ENCODE measurements around the gene GALNT16. TPM values are rescaled to one million over a fixed set of nuclear protein-coding genes. Genes with fewer than 3 reads are reported as not detected.
"Not testable (repeated sequence)": the region's sequence is repeated elsewhere in the genome, so short reads cannot be mapped to it uniquely, and the experiment has no call there.

Gene GALNT16
- total RNA-seq, 1 donor from 2014 or later, result 1.6 TPM

DNA sequence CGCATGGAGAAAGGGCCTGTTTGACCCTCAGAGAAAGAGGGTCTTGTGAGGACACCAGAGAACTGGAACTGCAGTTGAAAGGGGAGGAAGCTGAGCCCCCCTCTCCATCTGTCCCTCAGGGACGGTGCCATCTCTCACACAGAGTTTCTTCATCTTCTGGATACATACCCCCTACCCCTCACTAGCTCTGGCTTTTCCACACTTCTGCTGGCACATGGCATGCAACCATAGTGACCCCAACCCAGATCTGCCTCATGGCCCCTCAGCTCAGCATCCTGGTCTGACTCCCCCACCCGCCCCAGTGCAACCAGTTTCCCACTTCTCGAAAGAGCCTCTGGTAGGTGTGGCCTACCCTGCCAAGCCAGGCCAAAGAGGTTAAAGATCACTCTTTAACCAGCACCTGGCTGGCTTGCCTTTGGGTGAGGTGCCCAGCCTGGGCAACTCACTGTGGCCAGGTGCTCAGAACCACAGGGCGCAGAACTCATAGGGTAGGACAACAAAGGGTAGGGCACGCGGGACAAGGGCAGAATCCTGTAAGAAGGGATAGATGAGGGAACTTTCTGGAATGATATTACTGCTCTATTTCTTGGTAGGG, 25.8 kb downstream of the GALNT16 start:
- DNase-seq (ENCODE audit: low spot score), result no peak

DNA sequence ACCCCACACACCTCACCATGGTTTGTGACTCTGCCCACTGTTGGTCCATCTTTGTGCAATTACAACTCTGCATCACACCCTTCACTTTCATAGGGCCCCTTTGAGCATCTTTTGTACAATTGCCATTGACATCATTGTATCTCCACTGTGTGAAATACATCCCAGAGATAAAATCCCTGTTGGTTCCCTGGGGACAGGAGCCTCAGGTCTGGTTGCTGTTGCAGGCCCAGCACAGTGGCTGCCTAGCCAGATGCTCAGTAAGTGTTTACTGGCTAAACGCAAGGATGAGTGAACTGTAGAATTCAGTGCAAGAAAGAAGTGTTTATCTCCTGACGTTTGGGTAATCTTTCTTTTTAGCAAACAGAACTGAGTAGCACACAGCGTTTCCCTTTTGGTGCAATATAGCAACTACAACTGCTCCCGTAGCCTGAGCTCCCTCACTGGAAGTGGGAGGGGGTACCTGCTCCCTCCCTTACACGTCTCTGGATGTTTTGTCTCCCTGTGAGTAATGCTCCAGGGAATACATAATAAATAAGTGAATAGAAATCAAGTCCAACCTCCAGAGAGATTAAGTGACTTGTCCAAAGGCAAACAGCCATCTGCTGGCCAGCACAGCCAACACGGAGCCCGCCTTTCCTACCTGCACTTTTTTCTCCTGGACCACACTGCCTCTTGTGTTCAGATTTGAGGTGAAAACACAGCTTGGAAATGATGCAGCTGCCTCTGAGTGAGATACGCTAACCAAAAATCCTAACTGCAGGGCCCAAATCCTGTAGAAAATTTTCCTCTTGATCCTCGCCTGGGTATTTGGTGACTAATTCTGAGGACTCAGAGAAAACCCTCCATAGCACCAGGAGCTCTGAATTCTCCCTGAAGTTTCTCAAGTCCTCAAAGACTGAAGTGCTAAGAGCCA, 27.4 kb downstream of the GALNT16 start:
- no peak for DNase-seq (ENCODE audit: low spot score)

- no peak for DNase-seq (ENCODE audit: low spot score)
Measured at GRCh38 chr14:69288011-69288771, 28.2 kb downstream of the GALNT16 start.

DNA sequence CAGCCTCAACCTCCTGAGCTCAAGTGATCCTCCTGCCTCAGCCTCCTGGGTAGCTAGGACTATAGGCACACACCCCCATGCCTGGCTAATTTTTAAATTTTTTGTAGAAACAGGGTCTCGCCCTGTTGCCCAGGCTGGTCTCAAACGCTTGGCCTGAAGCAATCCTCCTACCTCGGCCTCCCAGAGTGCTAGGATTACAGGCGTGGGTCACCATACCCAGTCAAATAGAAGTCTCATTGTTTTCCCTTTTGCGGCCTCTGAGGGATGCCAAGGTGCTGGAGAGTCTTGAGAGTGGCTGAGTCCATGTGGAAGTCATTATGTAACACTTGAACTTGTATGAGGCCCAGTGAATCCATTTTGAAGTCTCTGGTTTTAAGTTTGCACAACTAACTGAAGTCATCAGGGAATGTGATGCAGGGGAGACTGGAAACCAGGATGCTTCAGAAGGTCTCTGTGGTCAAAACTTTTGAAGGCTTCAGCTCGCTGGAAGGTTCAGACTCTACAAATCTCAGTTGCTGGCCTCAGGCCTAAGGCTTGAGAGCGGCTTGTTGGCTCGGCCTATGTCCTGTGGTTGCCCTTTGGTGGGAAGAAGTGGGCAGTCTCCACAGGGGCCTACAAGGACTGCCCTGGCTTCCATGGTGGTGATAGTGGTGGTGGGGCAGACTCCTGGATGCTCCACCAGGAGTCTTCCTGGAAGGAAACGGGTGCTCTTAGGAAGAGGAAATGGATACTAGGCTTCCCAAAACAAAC, 29.2 kb downstream of the GALNT16 start:
- DNase-seq (ENCODE audit: low spot score), result no peak

DNA sequence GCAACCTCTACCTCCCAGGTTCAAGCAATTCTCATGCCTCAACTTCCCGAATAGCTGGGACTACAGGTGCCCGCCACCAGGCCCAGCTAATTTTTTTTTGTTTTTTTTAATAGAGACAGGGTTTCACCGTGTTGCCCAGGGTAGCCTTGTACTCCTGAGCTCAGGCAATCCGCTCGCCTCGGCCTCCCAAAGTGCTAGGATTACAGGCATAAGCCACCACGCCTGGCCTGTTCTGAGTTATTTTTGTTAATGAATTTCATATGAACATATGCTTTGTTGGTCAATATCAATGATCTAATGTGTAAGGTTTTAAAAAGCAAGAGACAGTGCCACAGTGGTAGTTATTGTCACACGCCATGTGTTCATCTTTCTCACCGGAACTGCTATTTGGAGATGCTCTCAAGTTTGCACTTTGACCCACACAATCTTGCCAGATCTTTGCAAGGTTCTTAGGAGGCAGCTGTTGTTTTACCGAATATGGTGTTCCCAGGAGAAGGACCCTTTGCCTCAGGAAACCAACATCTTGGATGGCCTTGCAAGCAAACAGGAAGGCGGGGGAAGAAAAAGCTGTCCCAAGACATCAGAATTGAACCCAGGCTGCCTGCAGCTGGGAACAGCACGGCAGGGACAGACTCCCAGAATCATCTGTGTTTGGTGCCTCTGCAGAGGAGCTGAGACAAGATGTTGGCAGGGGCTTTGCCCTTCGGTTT, 30.0 kb downstream of the GALNT16 start:
- DNase-seq (ENCODE audit: low spot score), result no peak

GRCh38 chr14:69290881-69291280, 30.9 kb downstream of the GALNT16 start:
- DNase-seq (ENCODE audit: low spot score), result not testable (repeated sequence)

DNA sequence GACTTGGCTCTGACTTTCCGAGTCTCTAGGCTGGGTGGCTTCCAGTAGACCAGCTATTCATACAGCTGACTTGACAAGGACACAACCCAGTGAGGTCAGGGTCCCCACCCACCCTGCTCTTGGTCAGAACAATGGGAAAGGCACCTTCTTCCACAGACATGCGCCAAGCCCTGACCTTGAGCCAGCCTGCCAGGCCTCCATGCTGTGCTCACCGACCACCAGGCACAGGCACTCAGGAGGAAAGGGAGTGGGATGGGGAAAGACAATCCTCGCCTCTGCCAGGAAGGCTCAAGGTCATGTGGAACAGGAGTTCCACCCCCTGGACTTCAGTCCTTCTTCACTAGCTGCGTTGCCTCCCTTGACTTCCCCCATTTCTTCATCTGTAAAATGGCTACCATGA, 31.4 kb downstream of the GALNT16 start:
- no peak for DNase-seq (ENCODE audit: low spot score)

- DNase-seq (ENCODE audit: low spot score), result no peak
Measured at GRCh38 chr14:69291891-69292561, 32.1 kb downstream of the GALNT16 start.

- DNase-seq (ENCODE audit: low spot score), result peak; percentile 24
Measured at GRCh38 chr14:69298131-69299071, 38.4 kb downstream of the GALNT16 start.

DNA sequence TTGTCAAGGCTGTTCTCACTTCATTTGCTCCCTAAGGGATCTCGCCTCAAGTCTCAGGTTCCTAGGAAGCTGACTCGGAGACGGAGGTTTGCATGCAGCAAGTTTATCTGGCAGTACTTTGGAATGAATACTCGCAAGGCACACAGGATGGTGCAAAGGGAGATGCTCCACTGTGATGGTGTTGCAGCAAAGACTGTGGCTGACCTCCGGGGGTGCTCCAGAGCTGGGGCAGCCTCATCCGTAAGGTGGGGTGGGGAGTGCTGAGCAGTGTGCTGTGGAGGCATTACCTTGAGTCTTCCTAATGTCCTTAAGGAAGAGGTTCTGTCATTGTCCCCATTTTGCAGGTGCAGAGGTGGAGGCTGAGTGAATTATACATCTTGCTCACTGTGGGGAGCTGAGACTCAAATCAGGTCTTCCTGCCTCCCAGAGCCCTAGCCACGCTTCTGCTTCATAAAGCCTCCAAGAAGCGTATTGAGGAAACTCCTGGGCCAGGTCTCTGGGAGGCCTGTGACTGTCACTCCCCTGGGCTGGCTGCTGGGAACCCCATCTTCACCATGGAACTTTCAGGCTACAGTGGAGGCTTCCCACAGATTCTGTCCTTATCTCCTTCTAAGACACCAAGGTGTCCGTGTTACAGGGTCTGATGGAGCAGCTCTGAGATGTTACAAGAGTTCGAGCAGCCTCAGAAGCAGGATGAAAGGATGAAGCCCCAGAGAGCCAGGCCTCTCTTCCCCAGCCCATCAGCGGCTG, 39.5 kb downstream of the GALNT16 start:
- DNase-seq (ENCODE audit: low spot score), result no peak

DNA sequence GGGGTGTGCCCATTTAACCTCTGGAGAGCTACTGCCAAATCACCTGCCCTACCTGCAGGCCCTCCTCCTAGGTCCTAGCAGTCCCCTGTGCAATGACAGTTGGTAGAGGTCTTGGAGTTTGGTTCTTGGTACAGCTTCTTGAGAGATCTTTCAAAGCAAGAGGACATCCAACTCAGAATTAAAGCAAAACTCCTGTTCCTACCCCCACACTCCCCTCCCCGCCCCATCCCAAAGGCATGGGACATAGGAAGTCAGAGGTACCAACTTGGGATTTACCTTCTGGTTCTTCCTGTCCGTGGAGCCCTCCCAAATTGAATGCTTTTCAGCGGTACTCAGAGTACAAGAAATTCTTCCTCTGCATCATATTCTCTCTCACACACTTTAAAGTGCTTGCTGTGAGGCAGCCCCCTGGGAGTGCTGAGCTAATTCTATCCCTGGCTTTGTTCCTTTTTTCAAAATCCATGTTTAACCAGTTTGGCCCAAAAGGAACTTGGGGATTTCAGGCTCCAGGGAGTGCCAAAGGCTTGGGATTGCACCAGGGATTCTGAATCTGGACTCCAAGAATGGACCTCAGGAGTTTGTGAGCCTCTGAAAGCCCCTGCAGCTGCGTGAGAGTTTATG, 40.8 kb downstream of the GALNT16 start:
- DNase-seq (ENCODE audit: low spot score), result peak; percentile 17

DNA sequence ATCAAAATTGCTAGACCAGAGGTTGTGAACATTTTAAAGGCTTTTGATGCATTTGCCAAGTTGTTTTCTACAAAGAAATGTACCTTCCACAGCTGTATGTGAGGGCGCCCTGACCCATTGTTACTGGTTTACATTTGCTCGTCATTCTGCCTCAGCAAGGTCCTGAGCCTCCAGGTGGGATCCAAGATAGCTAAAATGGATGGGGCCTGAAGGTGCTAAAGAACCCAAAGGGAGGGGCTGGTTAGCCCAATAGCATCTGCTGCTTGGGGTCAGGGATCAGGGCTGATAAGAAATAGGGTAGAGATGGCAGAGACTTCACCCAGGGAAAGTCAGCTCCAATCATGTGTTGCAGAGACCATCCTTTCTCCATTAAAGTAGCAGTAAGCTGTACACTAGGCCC, 43.1 kb downstream of the GALNT16 start:
- no peak for DNase-seq (ENCODE audit: low spot score)

DNA sequence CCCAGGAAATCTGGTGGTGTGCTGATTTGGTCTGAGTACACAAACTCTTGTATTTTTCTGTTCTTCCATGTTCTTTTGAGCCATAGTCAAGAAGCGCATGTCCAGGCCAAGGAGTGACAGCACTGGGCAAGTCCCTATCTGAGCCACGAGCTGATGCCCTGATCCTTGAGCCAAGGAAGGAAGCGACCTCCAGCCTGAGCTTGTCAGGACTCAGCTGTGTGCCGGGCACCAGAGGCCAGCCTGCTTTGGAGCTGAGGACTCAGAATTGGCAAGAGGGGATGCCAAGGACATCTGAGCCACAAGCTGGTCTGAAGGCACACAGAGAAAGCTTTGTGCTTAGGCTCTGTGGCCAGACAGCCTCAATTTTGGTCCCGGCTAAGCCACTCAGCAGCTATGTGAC, 52.6 kb downstream of the GALNT16 start:
- DNase-seq (ENCODE audit: low spot score), result no peak

GRCh38 chr14:69313176-69313575, 53.2 kb downstream of the GALNT16 start:
- no peak for DNase-seq (ENCODE audit: low spot score)

GRCh38 chr14:69314327-69314726, 54.4 kb downstream of the GALNT16 start:
- DNase-seq (ENCODE audit: low spot score), result no peak

DNA sequence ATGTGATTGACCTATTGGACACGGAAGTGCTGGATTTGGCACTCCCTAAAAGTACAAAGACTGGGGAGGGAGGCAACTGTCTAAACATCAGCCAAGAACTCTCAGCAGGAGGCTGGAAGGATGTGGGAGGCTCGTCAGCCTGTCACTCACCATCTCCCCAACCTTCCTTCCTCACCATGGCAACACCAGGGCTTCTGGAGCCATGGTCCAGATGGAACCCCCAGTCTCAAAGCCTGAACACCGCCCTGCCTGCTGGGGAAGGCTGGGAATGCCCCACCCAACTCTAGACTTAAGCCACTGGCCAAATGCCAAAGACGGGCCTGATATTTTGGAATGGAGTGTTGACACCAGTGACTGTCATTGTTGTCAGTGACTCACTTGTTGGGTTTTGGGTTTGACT, 55.3 kb downstream of the GALNT16 start:
- no peak for DNase-seq (ENCODE audit: low spot score)

- DNase-seq (ENCODE audit: low spot score), result no peak
Measured at GRCh38 chr14:69316449-69317101, 56.6 kb downstream of the GALNT16 start.

Measured in ureter (tissue), 1 donor.